H9 (cell line): Measurements from ENCODE around the gene PPP2R2B. TPM values are rescaled to one million over a fixed set of nuclear protein-coding genes. Genes with fewer than 3 reads are reported as not detected.
A peak's percentile ranks its signal among the peaks of the same experiment; 100 is the strongest.

Source experiments
- DNase-seq: peaks from one replicate; pipeline ENCODE4 v3.0.0-alpha.2; 2017
- H2AFZ ChIP-seq: one replicate; pipeline ENCODE4 v1.6.1; 2013; ENCODE audit warnings: mild to moderate bottlenecking, low read length, control low read depth, moderate library complexity
- H2AK5ac ChIP-seq: 2 replicates; pipeline ENCODE4 v1.6.1; 2013; ENCODE audit warnings: low read length, control low read depth, mixed read lengths; ENCODE audit not compliant: insufficient read length
- H2BK120ac ChIP-seq: one replicate; pipeline ENCODE4 v1.6.1; 2013; ENCODE audit warnings: low read depth, mild to moderate bottlenecking, low read length, control low read depth, inconsistent platforms; ENCODE audit not compliant: poor library complexity, severe bottlenecking
- H2BK12ac ChIP-seq: 2 replicates; pipeline ENCODE4 v1.6.1; 2013; ENCODE audit warnings: low read length, control low read depth, mixed read lengths, low read depth; ENCODE audit not compliant: insufficient read length
- H2BK15ac ChIP-seq: 2 replicates; pipeline ENCODE4 v1.6.1; 2013; ENCODE audit warnings: low read depth, low read length, control low read depth
- H2BK20ac ChIP-seq: one replicate; pipeline ENCODE4 v1.6.1; 2013; ENCODE audit warnings: low read depth, mild to moderate bottlenecking, low read length, control low read depth, inconsistent platforms; ENCODE audit not compliant: poor library complexity, severe bottlenecking
- H2BK5ac ChIP-seq: 2 replicates; pipeline ENCODE4 v1.6.1; 2013; ENCODE audit warnings: low read length, control low read depth, mixed read lengths; ENCODE audit not compliant: insufficient read length
- H3K14ac ChIP-seq: 2 replicates; pipeline ENCODE4 v1.6.1; 2013; ENCODE audit warnings: low read length, control low read depth; ENCODE audit not compliant: insufficient read depth
- H3K18ac ChIP-seq: 2 replicates; pipeline ENCODE4 v1.6.1; 2013; ENCODE audit warnings: low read depth, mild to moderate bottlenecking, mixed read lengths, low read length, control low read depth; ENCODE audit not compliant: insufficient read length
- H3K23ac ChIP-seq: 2 replicates; pipeline ENCODE4 v1.6.1; 2013; ENCODE audit warnings: low read length, control low read depth, mixed read lengths, low read depth; ENCODE audit not compliant: insufficient read length
- H3K23me2 ChIP-seq: 2 replicates; pipeline ENCODE4 v1.6.1; 2013; ENCODE audit warnings: low read depth, mild to moderate bottlenecking, mixed read lengths, low read length, control low read depth; ENCODE audit not compliant: insufficient read length, poor library complexity, severe bottlenecking
- H3K27ac ChIP-seq: 2 replicates; pipeline ENCODE4 v1.5.1; 2013; ENCODE audit warnings: low read length, control low read depth, mixed read lengths, low read depth; ENCODE audit not compliant: insufficient read length
- H3K27me3 ChIP-seq: 2 replicates; pipeline ENCODE4 v1.6.1; 2013; ENCODE audit warnings: low read length, control low read depth, inconsistent platforms; ENCODE audit not compliant: insufficient read depth
- H3K4ac ChIP-seq: 2 replicates; pipeline ENCODE4 v1.6.1; 2013; ENCODE audit warnings: low read depth, mild to moderate bottlenecking, control low read depth, inconsistent platforms, low read length, moderate library complexity
- H3K4me1 ChIP-seq: 2 replicates; pipeline ENCODE4 v1.6.1; 2013; ENCODE audit warnings: low read length, control low read depth, inconsistent platforms; ENCODE audit not compliant: insufficient read depth
- H3K4me2 ChIP-seq: 2 replicates; pipeline ENCODE4 v1.6.1; 2013; ENCODE audit warnings: low read length, control low read depth, mixed read lengths; ENCODE audit not compliant: insufficient read length, insufficient read depth
- H3K56ac ChIP-seq: 2 replicates; pipeline ENCODE4 v1.6.1; 2013; ENCODE audit warnings: low read depth, mild to moderate bottlenecking, mixed read lengths, low read length, control low read depth; ENCODE audit not compliant: insufficient read length
- H3K79me1 ChIP-seq: 2 replicates; pipeline ENCODE4 v1.6.1; 2013; ENCODE audit warnings: low read depth, mild to moderate bottlenecking, moderate library complexity, low read length, control low read depth, inconsistent platforms; ENCODE audit not compliant: insufficient read depth, poor library complexity, severe bottlenecking
- H3K79me2 ChIP-seq: 2 replicates; pipeline ENCODE4 v1.6.1; 2013; ENCODE audit warnings: low read length, control low read depth, inconsistent platforms; ENCODE audit not compliant: insufficient read depth
- H3K9ac ChIP-seq: 2 replicates; pipeline ENCODE4 v1.6.1; 2013; ENCODE audit warnings: low read length, control low read depth, mixed read lengths; ENCODE audit not compliant: insufficient read length; ENCODE audit errors: extremely low read depth
- H3K9me3 ChIP-seq: one replicate; pipeline ENCODE4 v1.6.1; 2013; ENCODE audit warnings: low read depth, low read length, inconsistent platforms; ENCODE audit not compliant: control insufficient read depth
- H3T11ph ChIP-seq: one replicate; pipeline ENCODE4 v1.6.1; 2013; ENCODE audit warnings: mild to moderate bottlenecking, low read length, control low read depth, inconsistent platforms
- H4K20me1 ChIP-seq: one replicate; pipeline ENCODE4 v1.6.1; 2013; ENCODE audit not compliant: control insufficient read depth, insufficient read length, insufficient read depth
- H4K5ac ChIP-seq: 2 replicates; pipeline ENCODE4 v1.6.1; 2013; ENCODE audit warnings: low read depth, mild to moderate bottlenecking, mixed read lengths, low read length, control low read depth; ENCODE audit not compliant: insufficient read length
- H4K8ac ChIP-seq: replicated peaks from 2 replicates; pipeline ENCODE4 v1.6.1; 2013; ENCODE audit warnings: low read length, control low read depth, mixed read lengths, low read depth; ENCODE audit not compliant: insufficient read length
- H4K91ac ChIP-seq: 2 replicates; pipeline ENCODE4 v1.6.1; 2013; ENCODE audit warnings: low read depth, mild to moderate bottlenecking, moderate library complexity, mixed read lengths, low read length, control low read depth; ENCODE audit not compliant: insufficient read length
- H3K27ac Mint-ChIP-seq, 3 experiments: 2 replicates in 2 of 3; 3 replicates in 1 of 3; pipeline ENCODE4 v1.8.0; 2020 to 2021; ENCODE audit warnings: mixed read lengths in 3 of 3, mild to moderate bottlenecking in 1 of 3, moderate library complexity in 1 of 3
- H3K27me3 Mint-ChIP-seq: 2 replicates; pipeline ENCODE4 v1.8.0; 2021; ENCODE audit warnings: low read depth, mild to moderate bottlenecking, moderate library complexity, mixed read lengths
- H3K36me3 Mint-ChIP-seq, 3 experiments: 2 replicates in 2 of 3; 3 replicates in 1 of 3; pipeline ENCODE4 v1.8.0; 2020 to 2021; ENCODE audit warnings: low read depth in 3 of 3, mixed read lengths in 3 of 3; ENCODE audit not compliant: insufficient read depth in 1 of 3
- H3K4me1 Mint-ChIP-seq, 2 experiments: 2 replicates each; pipeline ENCODE4 v1.8.0; 2020; ENCODE audit warnings: mixed read lengths in 2 of 2
- H3K4me3 Mint-ChIP-seq, 2 experiments: 2 replicates in 1 of 2; 3 replicates in 1 of 2; pipeline ENCODE4 v1.8.0; 2020 to 2021; ENCODE audit warnings: mild to moderate bottlenecking in 2 of 2, mixed read lengths in 2 of 2, moderate library complexity in 1 of 2
- H3K9me3 Mint-ChIP-seq, 2 experiments: 2 replicates in 1 of 2; 3 replicates in 1 of 2; pipeline ENCODE4 v1.8.0; 2020; ENCODE audit warnings: mild to moderate bottlenecking in 2 of 2, mixed read lengths in 2 of 2, moderate library complexity in 1 of 2
- WGBS: extraction: QIAGEN DNeasy Blood & Tissue Kit; methylation state at CpG from one replicate; pipeline ENCODE4 v1.1.7; 2013; ENCODE audit warnings: missing lambda C conversion rate, low lambda C conversion rate, mixed read lengths; ENCODE audit not compliant: insufficient read length; ENCODE audit errors: extremely low coverage; 5-methylcytosine and 5-hydroxymethylcytosine counted together
- total RNA-seq: library from RNA; stranded (reverse); gene quantifications from 2 replicates; pipeline ENCODE4 v1.2.1, GENCODE V29; 2021
- TF ChIP-seq, protein P1 (sequence below): fragments of 200-600 bp; sonication (generic); conservative IDR thresholded peaks from 3 replicates; pipeline ENCODE4 v1.8.0; 2021; ENCODE audit warnings: antibody characterized with exemption, mild to moderate bottlenecking

Gene PPP2R2B
- total RNA-seq, 1 experiment from 2014 or later = 14.3 TPM

DNA sequence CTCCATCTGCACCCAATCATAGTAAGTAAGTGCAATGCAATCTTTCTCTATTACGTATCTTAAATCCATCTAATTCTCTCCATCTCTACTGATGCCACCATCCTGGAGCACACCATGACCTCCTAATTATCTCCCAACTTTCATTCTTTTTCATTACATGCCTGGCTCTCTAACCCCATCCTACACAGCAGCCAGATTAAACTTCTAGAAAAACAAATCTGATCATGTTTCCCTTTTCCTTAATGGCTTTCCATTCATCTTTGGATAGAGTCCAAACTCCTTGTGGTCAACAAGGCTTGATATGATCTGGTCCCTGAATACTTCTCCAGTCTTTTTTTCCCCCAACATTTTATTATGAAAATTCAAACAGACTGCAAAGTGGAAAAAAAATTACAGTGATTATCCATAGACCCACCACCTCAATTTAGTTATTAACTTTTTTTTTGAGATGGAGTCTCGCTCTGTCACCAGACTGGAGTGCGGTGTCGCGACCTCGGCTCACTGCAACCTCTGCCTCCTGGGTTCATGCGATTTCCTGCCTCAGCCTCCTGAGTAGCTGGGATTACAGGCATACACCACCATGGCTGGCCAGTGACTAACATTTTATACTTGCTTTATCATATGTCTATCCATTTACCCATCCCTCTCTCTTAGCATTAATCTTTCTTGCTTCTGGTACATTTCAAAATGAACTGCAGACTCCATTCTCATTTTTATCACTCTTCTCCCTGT, 5.2 kb downstream of the PPP2R2B start:
- WGBS = 100% methylated on average over 1 of the region's 7 CpGs
- Histone ChIP-seq H3K23me2 (peaks cover 12% of the 10 kb centered on the region), H3K56ac (no peak overlapping the region), H3K14ac (no peak overlapping the region), H3K4me2 (no peak overlapping the region), H3K9me3 (no peaks in the 10 kb centered on the region), H2BK120ac (no peak overlapping the region), H3K23ac (no peak overlapping the region), H2AFZ (no peak overlapping the region), H3K9ac (no peak overlapping the region), H2BK20ac (no peak overlapping the region), H3K18ac (no peak overlapping the region), H4K91ac (no peak overlapping the region), H3T11ph (no peak overlapping the region), H4K5ac (no peak overlapping the region), H3K4ac (no peak overlapping the region), H3K79me2 (peaks cover 2% of the 10 kb centered on the region; the same call in 1 of the 2 replicates), H2BK5ac (no peak overlapping the region), H4K20me1 (no peaks in the 10 kb centered on the region), H3K27me3 (peaks cover 5% of the 10 kb centered on the region; the same call in 1 of the 2 replicates), H3K27ac (no peak overlapping the region), H3K79me1 (no peaks in the 10 kb centered on the region), H4K8ac (no peak overlapping the region), H2BK15ac (no peak overlapping the region), H2AK5ac (no peak overlapping the region), H2BK12ac (no peak overlapping the region), H3K4me1 (peaks cover 25% of the 10 kb centered on the region; the same call in 1 of the 2 replicates)
- Mint-ChIP-seq H3K4me3 (no peak overlapping the region), H3K27me3 (peaks cover 17% of the 10 kb centered on the region), H3K27ac (peak overlapping the region in 2 of 3 experiments; percentile 16 to 20; a peak in 2 of 7 replicates), H3K9me3 (no peaks in the 10 kb centered on the region), H3K36me3 (peaks cover 1 to 20% (median 14%) of the 10 kb centered on the region in 3 experiments; a peak in 6 of 7 replicates), H3K4me1 (peaks cover 69 to 72% of the 10 kb centered on the region in 2 experiments)
- TF ChIP-seq, protein P1, sequence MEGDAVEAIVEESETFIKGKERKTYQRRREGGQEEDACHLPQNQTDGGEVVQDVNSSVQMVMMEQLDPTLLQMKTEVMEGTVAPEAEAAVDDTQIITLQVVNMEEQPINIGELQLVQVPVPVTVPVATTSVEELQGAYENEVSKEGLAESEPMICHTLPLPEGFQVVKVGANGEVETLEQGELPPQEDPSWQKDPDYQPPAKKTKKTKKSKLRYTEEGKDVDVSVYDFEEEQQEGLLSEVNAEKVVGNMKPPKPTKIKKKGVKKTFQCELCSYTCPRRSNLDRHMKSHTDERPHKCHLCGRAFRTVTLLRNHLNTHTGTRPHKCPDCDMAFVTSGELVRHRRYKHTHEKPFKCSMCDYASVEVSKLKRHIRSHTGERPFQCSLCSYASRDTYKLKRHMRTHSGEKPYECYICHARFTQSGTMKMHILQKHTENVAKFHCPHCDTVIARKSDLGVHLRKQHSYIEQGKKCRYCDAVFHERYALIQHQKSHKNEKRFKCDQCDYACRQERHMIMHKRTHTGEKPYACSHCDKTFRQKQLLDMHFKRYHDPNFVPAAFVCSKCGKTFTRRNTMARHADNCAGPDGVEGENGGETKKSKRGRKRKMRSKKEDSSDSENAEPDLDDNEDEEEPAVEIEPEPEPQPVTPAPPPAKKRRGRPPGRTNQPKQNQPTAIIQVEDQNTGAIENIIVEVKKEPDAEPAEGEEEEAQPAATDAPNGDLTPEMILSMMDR = no peak
- no peak for DNase-seq
